ENCODE data around the gene FAM210B.
"Not testable (repeated sequence)": the region's sequence is repeated elsewhere in the genome, so short reads cannot be mapped to it uniquely, and the experiment has no call there.

- not testable (repeated sequence) for TF ChIP-seq POLR2AphosphoS5 (IDR thresholded peaks at IDR 0.05); CTCF (IDR thresholded peaks at IDR 0.05); POLR2A (IDR thresholded peaks at IDR 0.05); EP300 (IDR thresholded peaks at IDR 0.05; ENCODE audit: low read depth)
These were observed 31.6 kb downstream of the FAM210B start for GRCh38 chr20:56390396-56390795.

Measured in transverse colon (tissue), 4 donors.